Measurements from ENCODE around the gene ASGR1. TPM values are rescaled to one million over a fixed set of nuclear protein-coding genes. Genes with fewer than 3 reads are reported as not detected.
"Not testable (repeated sequence)": the region's sequence is repeated elsewhere in the genome, so short reads cannot be mapped to it uniquely, and the experiment has no call there.

Gene ASGR1
- polyA plus RNA-seq, 1 donor from 2014 or later: 80.2 TPM

DNA sequence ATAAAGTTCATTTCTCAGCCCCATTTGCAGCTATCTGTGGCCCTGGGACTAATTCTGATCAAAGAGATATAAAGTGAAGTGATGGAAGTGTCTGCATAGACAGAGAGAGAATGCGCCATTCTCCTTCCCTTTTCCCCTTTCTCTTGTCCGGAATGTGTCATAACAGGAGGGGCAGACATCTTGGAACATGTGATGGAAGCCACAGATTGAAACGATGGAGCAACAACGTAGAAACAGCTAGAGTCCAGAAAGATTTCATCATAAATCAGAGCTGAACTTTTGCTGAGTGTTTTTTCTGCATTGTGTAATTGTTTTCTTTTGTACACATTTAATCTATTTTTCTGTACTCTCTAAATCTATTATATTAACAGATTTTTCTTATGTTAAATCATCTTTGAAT lies 11.3 kb downstream of the ASGR1 start:
- Histone ChIP-seq H4K20me1 (ENCODE audit: insufficient read depth) (no peaks in the 10 kb centered on the region), H2AFZ (ENCODE audit: low read depth, low read length) (no peak overlapping the region), H3K4me2 (ENCODE audit: low read length) (no peak overlapping the region), H3F3A (ENCODE audit: insufficient read depth, low read length, poor library complexity, severe bottlenecking) (no peaks in the 10 kb centered on the region), H3K36me3 (ENCODE audit: insufficient read depth, low read length) (no peaks in the 10 kb centered on the region), H3K27ac (ENCODE audit: low read length) (no peak overlapping the region), H3K79me2 (replicated peaks; ENCODE audit: insufficient read depth, low read length) (no peaks in the 10 kb centered on the region), H3K9me3 (ENCODE audit: low read length) (no peaks in the 10 kb centered on the region), H3K9ac (ENCODE audit: low read length) (no peak overlapping the region), H3K9me2 (ENCODE audit: insufficient read depth, low read length) (no peaks in the 10 kb centered on the region), H3K27me3 (ENCODE audit: insufficient read depth, low read depth, low read length) (no peaks in the 10 kb centered on the region), H3K4me3 (ENCODE audit: low read length) (no peak overlapping the region)
- TF ChIP-seq SMC3 (conservative IDR thresholded peaks at IDR 0.05; ENCODE audit: poor library complexity): no peak
- TF ChIP-seq TAF1 (IDR thresholded peaks at IDR 0.05; ENCODE audit: low read depth): no peak
- TF ChIP-seq CTCF (IDR thresholded peaks at IDR 0.05; ENCODE audit: poor library complexity, severe bottlenecking): no peak
- TF ChIP-seq REST (IDR thresholded peaks at IDR 0.05; ENCODE audit: borderline replicate concordance): no peak
- no peak for TF ChIP-seq EZH2 (IDR thresholded peaks at IDR 0.05; ENCODE audit: borderline replicate concordance, insufficient read depth, low read length, poor library complexity, severe bottlenecking)
- TF ChIP-seq MXI1 (conservative IDR thresholded peaks at IDR 0.05; ENCODE audit: poor library complexity, severe bottlenecking): no peak
- no peak for TF ChIP-seq RAD21 (conservative IDR thresholded peaks at IDR 0.05)
- TF ChIP-seq EP300 (conservative IDR thresholded peaks at IDR 0.05; ENCODE audit: poor library complexity, severe bottlenecking): no peak
- TF ChIP-seq POLR2AphosphoS5 (IDR thresholded peaks at IDR 0.05): no peak

GRCh38 chr17:7166873-7167272 lies 12.3 kb downstream of the ASGR1 start:
- no peaks in the 10 kb centered on the region for H3K36me3 ChIP-seq (ENCODE audit: insufficient read depth, low read length)
- H3F3A ChIP-seq (ENCODE audit: insufficient read depth, low read length, poor library complexity, severe bottlenecking): no peaks in the 10 kb centered on the region
- H3K9me3 ChIP-seq (ENCODE audit: low read length): no peaks in the 10 kb centered on the region
- no peaks in the 10 kb centered on the region for H4K20me1 ChIP-seq (ENCODE audit: insufficient read depth)
- H3K79me2 ChIP-seq (replicated peaks; ENCODE audit: insufficient read depth, low read length): no peaks in the 10 kb centered on the region
- no peak overlapping the region for H2AFZ ChIP-seq (ENCODE audit: low read depth, low read length)
- no peaks in the 10 kb centered on the region for H3K9me2 ChIP-seq (ENCODE audit: insufficient read depth, low read length)
- H3K27me3 ChIP-seq (ENCODE audit: insufficient read depth, low read depth, low read length): no peaks in the 10 kb centered on the region
- H3K9ac ChIP-seq (ENCODE audit: low read length): no peak overlapping the region
- H3K4me3 ChIP-seq (ENCODE audit: low read length): no peak overlapping the region
- TF ChIP-seq EP300 (conservative IDR thresholded peaks at IDR 0.05; ENCODE audit: poor library complexity, severe bottlenecking) (no peak), POLR2AphosphoS5 (IDR thresholded peaks at IDR 0.05) (no peak), CTCF (IDR thresholded peaks at IDR 0.05; ENCODE audit: poor library complexity, severe bottlenecking) (no peak)
- no peak overlapping the region for H3K27ac ChIP-seq (ENCODE audit: low read length)
- H3K4me2 ChIP-seq (ENCODE audit: low read length): no peak overlapping the region

- H3F3A ChIP-seq (ENCODE audit: insufficient read depth, low read length, poor library complexity, severe bottlenecking); H3K27ac ChIP-seq (ENCODE audit: low read length); H3K27me3 ChIP-seq (ENCODE audit: insufficient read depth, low read depth, low read length); H3K4me2 ChIP-seq (ENCODE audit: low read length); H3K9me3 ChIP-seq (ENCODE audit: low read length); H3K9me2 ChIP-seq (ENCODE audit: insufficient read depth, low read length); H3K4me3 ChIP-seq (ENCODE audit: low read length); H3K9ac ChIP-seq (ENCODE audit: low read length); H3K36me3 ChIP-seq (ENCODE audit: insufficient read depth, low read length); H2AFZ ChIP-seq (ENCODE audit: low read depth, low read length); H3K79me2 ChIP-seq (replicated peaks; ENCODE audit: insufficient read depth, low read length); H4K20me1 ChIP-seq (ENCODE audit: insufficient read depth): not testable (repeated sequence)
These were observed 19.6 kb downstream of the ASGR1 start for GRCh38 chr17:7159571-7159970.

DNA sequence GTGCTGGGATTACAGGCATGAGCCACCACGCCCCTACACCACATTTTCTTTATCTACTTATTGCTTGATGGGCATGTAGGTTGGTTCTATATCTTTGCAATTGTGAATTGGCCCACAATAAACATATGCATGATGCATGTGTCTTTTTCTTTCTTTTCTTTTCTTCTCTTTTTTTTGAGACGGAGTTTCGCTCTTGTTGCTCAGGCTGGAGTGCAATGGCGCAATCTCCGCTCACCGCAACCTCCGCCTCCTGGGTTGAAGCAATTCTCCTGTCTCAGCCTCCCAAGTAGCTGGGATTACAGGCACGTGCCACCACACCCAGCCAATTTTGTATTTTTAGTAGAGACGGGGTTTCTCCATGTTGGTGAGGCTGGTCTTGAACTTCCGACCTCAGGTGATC lies 20.7 kb downstream of the ASGR1 start:
- H3K9me3 ChIP-seq (ENCODE audit: low read length); H3K9me2 ChIP-seq (ENCODE audit: insufficient read depth, low read length); H3K79me2 ChIP-seq (replicated peaks; ENCODE audit: insufficient read depth, low read length); H2AFZ ChIP-seq (ENCODE audit: low read depth, low read length); H3K4me2 ChIP-seq (ENCODE audit: low read length); H3K36me3 ChIP-seq (ENCODE audit: insufficient read depth, low read length); H4K20me1 ChIP-seq (ENCODE audit: insufficient read depth); H3F3A ChIP-seq (ENCODE audit: insufficient read depth, low read length, poor library complexity, severe bottlenecking); H3K4me3 ChIP-seq (ENCODE audit: low read length); H3K27ac ChIP-seq (ENCODE audit: low read length); H3K9ac ChIP-seq (ENCODE audit: low read length); H3K27me3 ChIP-seq (ENCODE audit: insufficient read depth, low read depth, low read length): not testable (repeated sequence)
